ENCODE measurements around the gene ATP5F1E.

The ATP5F1E gene

DNA sequence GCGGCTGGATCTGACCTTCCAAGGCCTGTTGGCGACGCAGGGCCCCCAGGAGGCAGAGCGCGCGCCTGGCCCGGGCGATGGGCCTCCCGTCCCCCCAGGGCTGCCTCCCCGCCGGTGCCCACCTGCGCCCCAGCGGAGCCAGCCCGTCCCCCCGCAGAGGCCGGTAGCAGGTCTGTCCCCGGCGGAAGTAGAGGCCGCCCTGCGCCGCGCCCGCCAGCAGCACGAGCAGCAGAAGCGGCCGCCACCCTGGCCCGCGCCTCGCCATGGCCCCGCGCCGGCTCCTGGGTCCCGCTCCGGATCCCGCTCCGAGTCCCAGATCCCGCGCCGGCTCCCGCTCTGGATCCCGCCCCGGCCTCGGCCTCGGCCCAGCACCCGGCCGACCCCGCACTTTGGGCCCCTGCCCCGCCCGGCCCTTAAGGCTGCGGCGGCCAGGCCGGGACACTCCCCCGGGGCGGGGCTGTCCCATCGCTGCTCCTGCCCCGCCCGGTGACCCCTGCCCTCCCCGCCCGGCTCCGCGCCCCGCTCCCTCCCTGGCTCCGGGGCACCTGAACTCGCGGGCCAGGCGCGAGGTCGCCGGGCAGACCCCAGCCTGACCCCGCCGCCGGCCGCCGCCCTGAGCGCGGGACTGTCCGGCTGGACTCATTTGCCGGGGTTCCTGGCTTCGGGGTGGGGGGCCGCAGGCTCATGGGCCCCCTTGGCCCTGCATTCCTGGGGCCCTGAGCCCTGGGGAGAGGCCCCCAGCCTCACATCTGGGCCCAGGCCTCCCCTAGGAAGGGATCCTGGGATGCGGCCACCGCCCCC is 25.1 kb downstream of the ATP5F1E start, which contains the start of gene CTSZ:
Gene CTSZ (minus strand): TSS at position 391 of the 801 bp plus-strand sequence. CDS start 126 bp downstream, at position 265.
- H3K9me3 ChIP-seq: no peaks in the 10 kb centered on the region
- no peak for TF ChIP-seq Cebpa-rat (IDR thresholded peaks at IDR 0.05)
- no peaks in the 10 kb centered on the region for H3K36me3 ChIP-seq
- H3K27me3 ChIP-seq: peaks cover 23% of the 10 kb centered on the region
- peak within 1 kb of the TSS; percentile 66 for H3K4me3 ChIP-seq
- peaks cover 66% of the 10 kb centered on the region for H3K4me1 ChIP-seq
- peak within 1 kb of the TSS; percentile 73 for H3K27ac ChIP-seq
- H3K9ac ChIP-seq: peak within 1 kb of the TSS; percentile 74
- H3K4me2 ChIP-seq: peak within 1 kb of the TSS; percentile 94
- H4K20me1 ChIP-seq: peaks cover 25% of the 10 kb centered on the region; the same call in 1 of the 2 replicates

DNA sequence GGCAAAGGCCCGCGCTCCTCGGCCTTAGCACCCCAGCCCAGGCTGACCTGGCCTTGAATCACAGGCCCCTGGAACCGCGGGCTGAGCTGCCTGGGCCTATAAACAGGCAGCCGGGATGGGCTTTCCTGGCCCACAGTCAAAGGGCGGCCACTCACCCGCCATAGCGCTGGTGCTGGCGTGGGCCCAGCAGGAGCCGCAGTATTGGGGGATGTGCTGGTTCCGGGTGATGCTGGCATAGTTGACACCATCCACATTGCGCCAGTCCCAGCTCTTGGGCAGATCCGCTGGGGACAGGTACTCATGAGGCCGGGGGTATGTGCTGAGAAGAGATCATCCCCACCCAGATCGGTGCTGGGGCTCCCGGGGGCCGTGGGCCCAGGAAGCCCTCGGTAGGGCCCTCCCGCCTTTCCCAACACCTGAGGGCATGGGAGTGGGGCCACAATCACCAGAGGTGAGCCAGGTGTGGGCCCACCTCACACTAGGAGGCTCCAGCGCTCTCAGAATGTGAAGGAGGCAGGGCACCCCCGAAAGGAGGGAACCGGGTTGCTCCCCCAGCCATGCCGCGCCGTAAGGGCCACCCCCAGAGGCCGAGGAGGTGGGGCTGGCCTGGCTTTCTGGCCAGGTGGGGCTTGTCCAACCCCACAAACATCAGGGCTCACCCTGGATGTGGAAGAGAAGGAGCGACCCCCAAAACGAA is 25.8 kb downstream of the ATP5F1E start:
- TF ChIP-seq Cebpa-rat (IDR thresholded peaks at IDR 0.05): no peak

DNA sequence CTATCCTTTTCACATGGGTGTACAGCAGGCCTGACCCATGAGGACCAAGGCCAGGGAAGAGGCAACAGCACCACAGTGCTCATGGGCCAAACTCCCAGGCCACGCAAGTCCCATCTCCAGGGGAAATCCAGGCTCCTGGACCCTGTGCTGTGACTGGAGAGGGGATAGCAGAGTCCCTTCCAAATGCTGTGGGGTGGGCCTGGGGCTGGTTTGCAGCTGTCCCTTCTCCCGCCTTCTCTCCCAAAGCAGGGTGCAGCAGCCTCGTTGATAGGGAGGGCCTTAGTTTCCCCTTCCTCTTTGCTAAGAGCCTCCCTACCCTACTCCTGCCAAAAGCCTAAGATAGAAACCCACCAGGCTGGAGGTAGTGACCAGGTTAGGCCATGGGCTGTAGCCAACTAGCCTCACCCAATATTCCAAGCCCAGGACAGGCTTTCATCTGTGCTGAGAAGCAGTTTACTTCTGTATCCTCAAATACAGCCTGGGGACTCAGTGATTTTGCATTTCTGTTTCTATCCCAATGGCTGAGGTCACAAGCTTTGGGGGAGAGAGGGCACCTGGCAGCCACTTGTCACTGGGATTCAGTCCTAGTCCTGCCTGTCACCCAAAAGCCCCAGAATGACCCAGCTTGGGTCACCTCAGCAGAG is 26.5 kb downstream of the ATP5F1E start:
- Histone ChIP-seq H3K27me3 (peaks cover 23% of the 10 kb centered on the region), H4K20me1 (peaks cover 25% of the 10 kb centered on the region; the same call in 1 of the 2 replicates), H3K9ac (no peak overlapping the region), H3K4me1 (peaks cover 66% of the 10 kb centered on the region), H3K36me3 (peaks cover 6% of the 10 kb centered on the region; the same call in 1 of the 2 replicates), H3K27ac (no peak overlapping the region), H3K4me2 (peak overlapping the region; percentile 94), H3K4me3 (peak overlapping the region; percentile 66; the same call in 1 of the 2 replicates), H3K9me3 (no peaks in the 10 kb centered on the region)
- TF ChIP-seq Cebpa-rat (IDR thresholded peaks at IDR 0.05): no peak

More for the DNA sequence above, 25.8 kb downstream of the ATP5F1E start:
- H3K36me3 ChIP-seq: no peaks in the 10 kb centered on the region
- H3K27ac ChIP-seq: peak overlapping the region; percentile 73
- peaks cover 25% of the 10 kb centered on the region; the same call in 1 of the 2 replicates for H4K20me1 ChIP-seq
- H3K4me3 ChIP-seq: peak overlapping the region; percentile 66
- peaks cover 66% of the 10 kb centered on the region for H3K4me1 ChIP-seq
- peaks cover 23% of the 10 kb centered on the region for H3K27me3 ChIP-seq
- peak overlapping the region; percentile 94 for H3K4me2 ChIP-seq
- no peaks in the 10 kb centered on the region for H3K9me3 ChIP-seq
- peak overlapping the region; percentile 74 for H3K9ac ChIP-seq

DNA sequence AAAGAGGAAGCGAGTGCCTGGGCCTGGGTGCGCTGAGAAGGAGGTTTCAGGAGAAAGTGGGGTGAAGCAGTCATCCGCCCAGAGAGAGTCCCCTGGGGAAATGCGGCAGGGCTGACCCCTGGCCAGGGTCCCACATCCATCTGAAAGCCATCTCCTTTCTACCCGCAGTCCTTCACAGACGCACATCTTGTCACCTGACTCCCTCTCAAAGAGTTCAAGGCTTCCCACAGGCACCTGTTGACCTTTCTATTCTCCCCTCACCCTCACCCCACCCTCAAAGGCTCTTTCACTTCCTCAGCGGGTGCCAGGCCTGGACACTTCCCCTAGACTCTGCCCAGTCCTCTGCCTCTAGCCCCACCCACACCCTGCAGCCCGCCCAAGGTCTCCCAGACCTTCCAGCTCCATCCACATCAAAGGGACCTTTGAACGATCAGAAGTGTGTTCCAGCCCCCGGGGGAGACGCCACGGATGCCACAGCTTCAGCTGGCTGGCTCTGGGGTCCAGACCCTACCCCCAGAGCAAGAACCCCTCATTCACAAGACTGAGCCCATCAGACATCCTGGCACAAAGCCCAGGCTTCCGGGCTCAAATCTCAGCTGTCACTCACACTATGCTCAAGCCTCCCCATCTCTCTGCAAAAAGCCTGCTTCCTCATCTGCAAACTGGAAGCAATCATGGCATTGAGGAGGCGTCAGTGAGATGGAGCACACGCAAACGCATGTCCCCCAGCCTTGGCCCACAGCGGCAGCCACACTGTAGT is 27.2 kb downstream of the ATP5F1E start:
- H3K4me3 ChIP-seq: peak overlapping the region; percentile 36; the same call in 1 of the 2 replicates
- H3K27me3 ChIP-seq: peaks cover 23% of the 10 kb centered on the region
- peak overlapping the region; percentile 94 for H3K4me2 ChIP-seq
- H3K9me3 ChIP-seq: no peaks in the 10 kb centered on the region
- peak overlapping the region; percentile 3; the same call in 1 of the 2 replicates for H3K9ac ChIP-seq
- peaks cover 25% of the 10 kb centered on the region; the same call in 1 of the 2 replicates for H4K20me1 ChIP-seq
- peak overlapping the region; percentile 35; the same call in 1 of the 2 replicates for H3K27ac ChIP-seq
- no peak for TF ChIP-seq Cebpa-rat (IDR thresholded peaks at IDR 0.05)
- peaks cover 6% of the 10 kb centered on the region; the same call in 1 of the 2 replicates for H3K36me3 ChIP-seq
- peaks cover 66% of the 10 kb centered on the region for H3K4me1 ChIP-seq

DNA sequence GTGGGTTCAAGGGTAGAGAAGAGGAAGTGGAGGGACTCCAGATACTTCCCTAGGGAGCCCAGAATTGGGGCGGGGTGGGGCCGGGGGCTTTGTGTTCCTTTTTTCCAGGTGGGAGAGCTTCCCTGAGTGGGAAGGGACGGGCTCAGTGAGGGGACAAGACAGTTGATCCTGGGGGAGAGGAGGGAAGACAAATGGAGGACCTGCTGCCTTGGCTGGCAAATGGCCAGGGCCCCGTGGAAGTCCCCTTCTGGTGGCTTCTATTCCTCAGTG is 27.7 kb downstream of the ATP5F1E start:
- Histone ChIP-seq H3K4me2 (peak overlapping the region; percentile 94), H3K4me3 (peak overlapping the region; percentile 36; the same call in 1 of the 2 replicates), H4K20me1 (peaks cover 25% of the 10 kb centered on the region; the same call in 1 of the 2 replicates), H3K27ac (peak overlapping the region; percentile 35; the same call in 1 of the 2 replicates), H3K4me1 (peaks cover 66% of the 10 kb centered on the region), H3K9ac (peak overlapping the region; percentile 3; the same call in 1 of the 2 replicates), H3K36me3 (peaks cover 6% of the 10 kb centered on the region; the same call in 1 of the 2 replicates), H3K27me3 (peaks cover 23% of the 10 kb centered on the region), H3K9me3 (no peaks in the 10 kb centered on the region)
- TF ChIP-seq Cebpa-rat (IDR thresholded peaks at IDR 0.05): no peak

DNA sequence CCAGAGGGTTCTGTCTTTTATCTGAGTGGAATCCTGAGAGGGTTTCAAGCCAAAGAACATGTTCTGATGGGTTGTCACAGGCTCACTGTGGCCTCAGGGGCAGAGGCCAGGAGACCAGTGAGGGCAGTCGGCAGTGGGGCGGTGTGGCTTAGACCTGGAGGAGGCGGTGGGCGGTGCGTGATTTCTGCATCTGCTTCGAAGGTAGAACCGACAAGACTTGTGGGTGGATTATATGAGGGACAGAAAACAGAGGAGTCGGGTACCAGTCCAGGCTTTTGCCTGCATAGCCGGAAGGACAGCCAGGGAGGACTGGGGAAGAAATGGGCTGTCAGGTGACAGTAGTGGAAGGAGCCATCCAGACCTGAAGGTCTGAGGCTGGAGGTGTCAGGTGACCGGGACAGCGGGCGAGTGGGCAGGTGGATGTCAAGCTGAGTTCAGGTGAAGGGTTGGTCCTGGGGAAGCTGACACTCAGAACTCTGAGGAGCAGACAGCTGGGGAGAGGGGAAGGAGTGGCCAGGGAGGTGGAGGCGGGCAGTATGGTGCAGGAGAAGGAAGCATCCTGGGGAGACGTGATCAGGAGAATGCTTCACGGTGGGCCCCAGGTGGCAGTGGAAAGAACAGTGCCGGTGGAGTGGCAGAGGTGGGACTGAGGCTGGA is 28.2 kb downstream of the ATP5F1E start:
- H3K9me3 ChIP-seq: no peaks in the 10 kb centered on the region
- H3K27me3 ChIP-seq: peaks cover 23% of the 10 kb centered on the region
- H3K4me1 ChIP-seq: peaks cover 64% of the 10 kb centered on the region
- peaks cover 6% of the 10 kb centered on the region; the same call in 1 of the 2 replicates for H3K36me3 ChIP-seq
- peak overlapping the region; percentile 36; the same call in 1 of the 2 replicates for H3K4me3 ChIP-seq
- H4K20me1 ChIP-seq: peaks cover 25% of the 10 kb centered on the region; the same call in 1 of the 2 replicates
- H3K27ac ChIP-seq: peak overlapping the region; percentile 35; the same call in 1 of the 2 replicates
- peak overlapping the region; percentile 94 for H3K4me2 ChIP-seq
- H3K9ac ChIP-seq: no peak overlapping the region
- TF ChIP-seq Cebpa-rat (IDR thresholded peaks at IDR 0.05): no peak

DNA sequence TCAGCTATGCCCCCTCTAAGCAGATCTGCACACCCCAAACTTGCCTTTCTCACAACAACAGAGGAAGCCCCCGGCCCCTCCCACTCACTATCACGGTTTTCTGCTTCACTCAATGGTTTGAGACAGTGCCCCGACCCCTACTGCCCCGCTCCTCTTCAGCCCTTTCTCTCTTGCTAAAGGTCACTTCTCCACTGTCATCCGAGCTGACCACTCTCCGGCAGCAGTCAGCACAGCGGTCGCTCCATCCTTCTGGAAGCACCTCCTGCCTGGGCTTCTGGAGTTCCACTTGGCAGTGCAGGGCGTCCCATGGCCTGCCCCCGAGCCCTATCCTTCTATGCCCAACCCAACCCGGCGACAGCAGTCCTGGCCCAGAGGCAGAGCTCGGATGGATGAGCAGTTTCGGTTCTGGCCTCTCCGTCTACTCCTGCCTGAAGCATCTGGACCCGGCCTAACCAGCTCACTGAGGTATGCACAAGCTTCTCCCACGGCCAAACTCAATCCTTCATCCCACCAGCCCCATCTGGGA is 29.2 kb downstream of the ATP5F1E start:
- peaks cover 6% of the 10 kb centered on the region; the same call in 1 of the 2 replicates for H3K36me3 ChIP-seq
- no peak for TF ChIP-seq Cebpa-rat (IDR thresholded peaks at IDR 0.05)
- peaks cover 54% of the 10 kb centered on the region for H3K4me1 ChIP-seq
- peaks cover 25% of the 10 kb centered on the region; the same call in 1 of the 2 replicates for H4K20me1 ChIP-seq
- H3K27ac ChIP-seq: no peak overlapping the region
- H3K9me3 ChIP-seq: no peaks in the 10 kb centered on the region
- no peak overlapping the region for H3K9ac ChIP-seq
- peak overlapping the region; percentile 94 for H3K4me2 ChIP-seq
- H3K4me3 ChIP-seq: no peak overlapping the region
- peaks cover 21% of the 10 kb centered on the region for H3K27me3 ChIP-seq

DNA sequence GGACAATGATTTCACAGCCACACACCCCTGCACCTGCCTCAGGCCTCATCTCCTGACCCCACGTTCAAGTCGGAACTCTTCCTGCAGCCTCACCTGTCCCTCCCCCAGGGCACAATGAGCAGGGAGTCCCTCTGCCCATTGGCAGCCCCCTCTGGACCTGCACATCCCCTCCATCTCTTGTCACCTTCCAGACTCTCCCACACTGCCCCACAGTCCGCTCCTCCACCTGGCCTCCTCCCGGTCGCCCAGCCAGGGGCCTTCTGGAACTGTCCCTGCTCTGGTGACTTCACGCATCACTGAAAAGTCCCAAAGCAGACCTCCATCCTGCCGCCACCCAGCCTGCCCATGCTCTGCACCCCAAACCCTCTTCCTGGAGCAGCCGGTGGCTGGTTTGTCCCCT is 29.7 kb downstream of the ATP5F1E start:
- H4K20me1 ChIP-seq: peaks cover 25% of the 10 kb centered on the region; the same call in 1 of the 2 replicates
- no peak overlapping the region for H3K27ac ChIP-seq
- no peak for TF ChIP-seq Cebpa-rat (IDR thresholded peaks at IDR 0.05)
- no peak overlapping the region for H3K4me3 ChIP-seq
- H3K4me1 ChIP-seq: peaks cover 48% of the 10 kb centered on the region
- H3K36me3 ChIP-seq: peaks cover 12% of the 10 kb centered on the region
- H3K9ac ChIP-seq: no peak overlapping the region
- no peak overlapping the region for H3K4me2 ChIP-seq
- H3K27me3 ChIP-seq: peaks cover 16% of the 10 kb centered on the region
- no peaks in the 10 kb centered on the region for H3K9me3 ChIP-seq

Measured in BLaER1 (cell line).